Gastrocnemius medialis (tissue), 4 donors: ENCODE measurements around the gene CASS4.

Experiments used
- CTCF ChIP-seq, 5 experiments: fragments of 450-650 bp in 3 of 5; fragments of 200-600 bp in 2 of 5; sonication (generic) in 2 of 5; IDR thresholded peaks in 4 of 5; conservative IDR thresholded peaks in 1 of 5; 1 replicate in 4 of 5; 2 replicates in 1 of 5; pipeline ENCODE4 v1.5.1; 2016 to 2019; ENCODE audit warnings: antibody characterized with exemption in 5 of 5, mild to moderate bottlenecking in 3 of 5, moderate library complexity in 3 of 5
- POLR2A ChIP-seq, 2 donors: fragments of 450-650 bp; IDR thresholded peaks; one replicate each; pipeline ENCODE4 v1.6.1; 2017; ENCODE audit warnings: antibody characterized with exemption in 2 of 2, mild to moderate bottlenecking in 2 of 2, moderate library complexity in 2 of 2

GRCh38 chr20:56420940-56421688, 9.1 kb downstream of the CASS4 start:
- TF ChIP-seq POLR2A (IDR thresholded peaks at IDR 0.05) = no peak
- no peak for TF ChIP-seq CTCF (IDR thresholded peaks at IDR 0.05 in 4 of 5, conservative IDR thresholded peaks at IDR 0.05 in 1 of 5)
